SK-N-SH (cell line): ENCODE results near the gene IPCEF1.

Experiments used
- EZH2phosphoT487 ChIP-seq: fragments of 200-600 bp; sonication (generic); IDR thresholded peaks from 2 replicates; pipeline ENCODE4 v1.6.1; 2017; ENCODE audit warnings: low read depth, mixed run types, mild to moderate bottlenecking, antibody characterized with exemption, moderate library complexity, borderline replicate concordance
- FOXJ3 ChIP-seq: sonication (generic); formaldehyde crosslinking; IDR thresholded peaks from 2 replicates; pipeline ENCODE4 v1.5.1; 2020; ENCODE audit warnings: mild to moderate bottlenecking, missing genetic modification reagents
- JUND ChIP-seq: IDR thresholded peaks from 2 replicates; pipeline ENCODE4 v1.4.0; 2012
- POLR2AphosphoS5 ChIP-seq: IDR thresholded peaks from 2 replicates; pipeline ENCODE4 v1.6.1; 2012; ENCODE audit warnings: low read depth, low read length
- RCOR1 ChIP-seq: fragments of 150-350 bp; IDR thresholded peaks from 2 replicates; pipeline ENCODE4 v1.6.1; 2017; ENCODE audit warnings: antibody characterized with exemption, low read length
- RXRA ChIP-seq: IDR thresholded peaks from 2 replicates; pipeline ENCODE4 v1.4.0; 2012; ENCODE audit warnings: low read depth, mild to moderate bottlenecking, borderline replicate concordance
- SIN3A ChIP-seq: IDR thresholded peaks from 2 replicates; pipeline ENCODE4 v1.6.1; 2012; ENCODE audit warnings: low read depth, mild to moderate bottlenecking, low read length, moderate library complexity, borderline replicate concordance
- TEAD4 ChIP-seq: IDR thresholded peaks from 2 replicates; pipeline ENCODE4 v1.4.0; 2012; ENCODE audit warnings: mild to moderate bottlenecking, borderline replicate concordance; ENCODE audit not compliant: insufficient read depth
- TF ChIP-seq, protein P1 (sequence below): fragments of 200-600 bp; sonication (generic); IDR thresholded peaks from 2 replicates; pipeline ENCODE4 v1.6.1; 2017; ENCODE audit warnings: antibody characterized with exemption, mild to moderate bottlenecking, moderate library complexity
- TF ChIP-seq, protein P2 (sequence below): fragments of 150-350 bp; IDR thresholded peaks from 2 replicates; pipeline ENCODE4 v1.6.1; 2017; ENCODE audit warnings: antibody characterized with exemption, low read length, low read depth, borderline replicate concordance

DNA sequence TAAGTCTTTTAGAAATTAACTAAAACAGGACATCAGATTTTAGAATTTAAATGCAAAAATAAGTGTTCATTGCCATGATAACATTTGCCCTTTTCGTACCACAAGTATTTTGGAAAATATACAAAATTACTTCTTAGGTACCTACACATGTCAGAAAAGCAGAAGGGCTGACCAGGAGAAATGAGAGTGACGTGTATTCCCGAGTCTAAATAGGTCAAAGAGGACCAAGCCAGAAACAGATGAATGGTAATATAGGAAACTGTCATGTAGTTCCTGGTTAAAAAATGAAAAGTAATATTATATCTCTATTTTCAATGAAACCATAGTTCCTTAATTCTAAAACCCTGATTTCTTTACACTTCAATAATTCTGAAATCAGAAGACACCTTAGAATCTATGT lies 126.2 kb downstream of the IPCEF1 start:
- TF ChIP-seq RCOR1 (no peak), POLR2AphosphoS5 (no peak), TEAD4 (no peak), SIN3A (no peak), FOXJ3 (CRISPR knock-in tag) (no peak), RXRA (no peak), JUND (no peak), EZH2phosphoT487 (no peak)
- TF ChIP-seq, protein P1, sequence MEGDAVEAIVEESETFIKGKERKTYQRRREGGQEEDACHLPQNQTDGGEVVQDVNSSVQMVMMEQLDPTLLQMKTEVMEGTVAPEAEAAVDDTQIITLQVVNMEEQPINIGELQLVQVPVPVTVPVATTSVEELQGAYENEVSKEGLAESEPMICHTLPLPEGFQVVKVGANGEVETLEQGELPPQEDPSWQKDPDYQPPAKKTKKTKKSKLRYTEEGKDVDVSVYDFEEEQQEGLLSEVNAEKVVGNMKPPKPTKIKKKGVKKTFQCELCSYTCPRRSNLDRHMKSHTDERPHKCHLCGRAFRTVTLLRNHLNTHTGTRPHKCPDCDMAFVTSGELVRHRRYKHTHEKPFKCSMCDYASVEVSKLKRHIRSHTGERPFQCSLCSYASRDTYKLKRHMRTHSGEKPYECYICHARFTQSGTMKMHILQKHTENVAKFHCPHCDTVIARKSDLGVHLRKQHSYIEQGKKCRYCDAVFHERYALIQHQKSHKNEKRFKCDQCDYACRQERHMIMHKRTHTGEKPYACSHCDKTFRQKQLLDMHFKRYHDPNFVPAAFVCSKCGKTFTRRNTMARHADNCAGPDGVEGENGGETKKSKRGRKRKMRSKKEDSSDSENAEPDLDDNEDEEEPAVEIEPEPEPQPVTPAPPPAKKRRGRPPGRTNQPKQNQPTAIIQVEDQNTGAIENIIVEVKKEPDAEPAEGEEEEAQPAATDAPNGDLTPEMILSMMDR: no peak
- TF ChIP-seq, protein P2, sequence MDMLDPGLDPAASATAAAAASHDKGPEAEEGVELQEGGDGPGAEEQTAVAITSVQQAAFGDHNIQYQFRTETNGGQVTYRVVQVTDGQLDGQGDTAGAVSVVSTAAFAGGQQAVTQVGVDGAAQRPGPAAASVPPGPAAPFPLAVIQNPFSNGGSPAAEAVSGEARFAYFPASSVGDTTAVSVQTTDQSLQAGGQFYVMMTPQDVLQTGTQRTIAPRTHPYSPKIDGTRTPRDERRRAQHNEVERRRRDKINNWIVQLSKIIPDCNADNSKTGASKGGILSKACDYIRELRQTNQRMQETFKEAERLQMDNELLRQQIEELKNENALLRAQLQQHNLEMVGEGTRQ: no peak
